ENCODE data around the gene RBMS3.

DNA sequence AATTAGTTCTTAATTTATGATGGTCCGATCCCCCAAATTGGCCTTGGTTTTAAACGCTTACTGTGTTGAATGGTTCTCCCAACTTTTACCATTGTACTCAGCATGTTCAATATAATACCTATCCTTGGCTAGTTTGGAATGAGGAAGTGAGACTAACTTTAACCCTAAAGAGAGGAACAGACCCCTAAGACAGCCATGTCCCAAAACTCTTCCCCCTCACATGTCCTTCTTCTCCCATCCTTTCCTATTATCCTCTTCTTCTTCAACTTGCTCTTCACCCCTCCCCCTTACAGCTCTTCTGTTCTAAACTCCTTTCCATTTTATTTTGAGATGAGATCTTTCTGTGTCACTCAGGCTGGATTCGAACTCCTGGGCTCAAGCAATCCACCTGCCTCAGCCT, 116.5 kb downstream of the RBMS3 start:
- no peak for TF ChIP-seq POLR2A (IDR thresholded peaks at IDR 0.05; ENCODE audit: low read length)
- TF ChIP-seq GATA1 (IDR thresholded peaks at IDR 0.05; ENCODE audit: low read depth, low read length) = no peak

Data from erythroblast (primary cell).